GM23338 (cell line): ENCODE measurements around the gene MYH14. TPM values are rescaled to one million over a fixed set of nuclear protein-coding genes. Genes with fewer than 3 reads are reported as not detected.

ENCODE experiments used
- ATAC-seq: fragments of 200-7000 bp; cut with Tn5 transposase; 3 replicates; pipeline ENCODE4 v1.9.1; 2020
- DNase-seq: peaks from one replicate; pipeline ENCODE4 v3.0.0-alpha.2; 2015; ENCODE audit warnings: low spot score
- H2AFZ ChIP-seq: fragments of 200-600 bp; sonication (generic); 2 replicates; pipeline ENCODE4 v1.8.0; 2016; ENCODE audit warnings: antibody characterized with exemption, mild to moderate bottlenecking, moderate library complexity
- H3F3A ChIP-seq: fragments of 200-600 bp; sonication (generic); replicated peaks from 2 replicates; pipeline ENCODE4 v1.8.0; 2017; ENCODE audit warnings: antibody characterized with exemption, mixed run types, low read depth
- H3K27ac ChIP-seq: fragments of 200-600 bp; sonication (generic); 2 replicates; pipeline ENCODE4 v1.6.1; 2016; ENCODE audit warnings: low read depth
- H3K27me3 ChIP-seq: fragments of 200-600 bp; sonication (generic); 2 replicates; pipeline ENCODE4 v1.8.0; 2016; ENCODE audit warnings: mild to moderate bottlenecking, mixed run types, moderate library complexity; ENCODE audit not compliant: insufficient read depth
- H3K36me3 ChIP-seq: fragments of 200-600 bp; sonication (generic); 2 replicates; pipeline ENCODE4 v1.8.0; 2016; ENCODE audit warnings: mild to moderate bottlenecking; ENCODE audit not compliant: insufficient read depth
- H3K4me1 ChIP-seq: fragments of 200-600 bp; sonication (generic); 2 replicates; pipeline ENCODE4 v1.8.0; 2016; ENCODE audit warnings: mild to moderate bottlenecking, moderate library complexity; ENCODE audit not compliant: insufficient read depth
- H3K4me2 ChIP-seq: fragments of 200-600 bp; sonication (generic); 2 replicates; pipeline ENCODE4 v1.7.1; 2017; ENCODE audit warnings: mixed run types
- H3K4me3 ChIP-seq: fragments of 200-600 bp; sonication (generic); 2 replicates; pipeline ENCODE4 v1.6.1; 2016; ENCODE audit warnings: mixed run types
- H3K79me2 ChIP-seq: fragments of 200-600 bp; sonication (generic); replicated peaks from 2 replicates; pipeline ENCODE4 v1.8.0; 2017; ENCODE audit warnings: mild to moderate bottlenecking; ENCODE audit not compliant: insufficient read depth
- H3K9me2 ChIP-seq: fragments of 200-600 bp; sonication (generic); 2 replicates; pipeline ENCODE4 v1.8.0; 2017; ENCODE audit not compliant: insufficient read depth
- H4K20me1 ChIP-seq: fragments of 200-600 bp; sonication (generic); replicated peaks from 2 replicates; pipeline ENCODE4 v1.8.0; 2017; ENCODE audit warnings: mild to moderate bottlenecking; ENCODE audit not compliant: insufficient read depth
- H3K27ac Mint-ChIP-seq: 2 replicates; pipeline ENCODE4 v1.8.0; 2020; ENCODE audit warnings: inconsistent platforms, mild to moderate bottlenecking, moderate library complexity, mixed read lengths
- H3K27me3 Mint-ChIP-seq: 3 replicates; pipeline ENCODE4 v1.8.0; 2022; ENCODE audit warnings: low read depth, mild to moderate bottlenecking, moderate library complexity, mixed read lengths, inconsistent platforms; ENCODE audit not compliant: insufficient read depth, poor library complexity
- H3K36me3 Mint-ChIP-seq: 3 replicates; pipeline ENCODE4 v1.8.0; 2021; ENCODE audit warnings: low read depth, mild to moderate bottlenecking, inconsistent platforms, moderate library complexity, mixed read lengths
- H3K4me1 Mint-ChIP-seq: 3 replicates; pipeline ENCODE4 v1.8.0; 2020; ENCODE audit warnings: mild to moderate bottlenecking, inconsistent platforms, mixed read lengths
- H3K4me3 Mint-ChIP-seq: 3 replicates; pipeline ENCODE4 v1.8.0; 2021; ENCODE audit warnings: moderate library complexity, mild to moderate bottlenecking, inconsistent platforms, mixed read lengths
- H3K9me3 Mint-ChIP-seq: 3 replicates; pipeline ENCODE4 v1.8.0; 2020; ENCODE audit warnings: moderate library complexity, mild to moderate bottlenecking, inconsistent platforms, mixed read lengths
- CREB1 ChIP-seq: fragments of 250-450 bp; sonication (Bioruptor Pico); IDR thresholded peaks from 2 replicates; pipeline ENCODE4 v1.5.0; 2020; ENCODE audit warnings: low read depth, mild to moderate bottlenecking, moderate library complexity
- EZH2 ChIP-seq: fragments of 200-600 bp; sonication (generic); IDR thresholded peaks from one replicate; pipeline ENCODE4 v1.8.0; 2017; ENCODE audit warnings: antibody characterized with exemption, mild to moderate bottlenecking, low read depth; ENCODE audit not compliant: unreplicated experiment
- EZH2phosphoT487 ChIP-seq: fragments of 200-600 bp; sonication (generic); IDR thresholded peaks from one replicate; pipeline ENCODE4 v1.8.1; 2018; ENCODE audit warnings: antibody characterized with exemption; ENCODE audit not compliant: unreplicated experiment
- JUNB ChIP-seq: IDR thresholded peaks from one replicate; pipeline ENCODE4 v1.6.1; 2016; ENCODE audit warnings: antibody characterized with exemption; ENCODE audit not compliant: unreplicated experiment
- POLR2AphosphoS5 ChIP-seq: IDR thresholded peaks from 2 replicates; pipeline ENCODE4 v1.6.1; 2016; ENCODE audit warnings: antibody characterized with exemption, low read depth
- STAT1 ChIP-seq: IDR thresholded peaks from one replicate; pipeline ENCODE4 v1.6.1; 2016; ENCODE audit warnings: antibody characterized with exemption; ENCODE audit not compliant: unreplicated experiment
- ZNF331 ChIP-seq: fragments of 250-450 bp; sonication (Bioruptor Pico); IDR thresholded peaks from 2 replicates; pipeline ENCODE4 v1.5.0; 2020; ENCODE audit warnings: low read depth, mild to moderate bottlenecking, moderate library complexity
- polyA plus RNA-seq: library from polyadenylated mRNA; unstranded; fragments of >200 nt; fragmentation: Nextera tagmentation; extraction: Ambion mirVana; gene quantifications from 2 replicates; pipeline ENCODE4 v1.2.1, GENCODE V29; 2016
- total RNA-seq: library from RNA; depleted of rRNA; stranded (reverse); fragments of >200 nt; shearing (Covaris generic); gene quantifications from 2 replicates; pipeline ENCODE4 v1.2.3, GENCODE V29; 2014
- TF ChIP-seq, protein P1 (sequence below): fragments of 250-450 bp; sonication (Bioruptor Pico); IDR thresholded peaks from 2 replicates; pipeline ENCODE4 v1.5.0; 2020; ENCODE audit warnings: mild to moderate bottlenecking, moderate library complexity
- TF ChIP-seq, protein P2 (sequence below): IDR thresholded peaks from one replicate; pipeline ENCODE4 v1.6.1; 2018; ENCODE audit warnings: antibody characterized with exemption; ENCODE audit not compliant: unreplicated experiment
- TF ChIP-seq, protein P3 (sequence below): IDR thresholded peaks from 2 replicates; pipeline ENCODE4 v1.6.1; 2016; ENCODE audit warnings: antibody characterized with exemption

Gene MYH14
- total and polyA plus RNA-seq, 2 experiments from 2014 or later: 25.5 to 27.5 TPM

DNA sequence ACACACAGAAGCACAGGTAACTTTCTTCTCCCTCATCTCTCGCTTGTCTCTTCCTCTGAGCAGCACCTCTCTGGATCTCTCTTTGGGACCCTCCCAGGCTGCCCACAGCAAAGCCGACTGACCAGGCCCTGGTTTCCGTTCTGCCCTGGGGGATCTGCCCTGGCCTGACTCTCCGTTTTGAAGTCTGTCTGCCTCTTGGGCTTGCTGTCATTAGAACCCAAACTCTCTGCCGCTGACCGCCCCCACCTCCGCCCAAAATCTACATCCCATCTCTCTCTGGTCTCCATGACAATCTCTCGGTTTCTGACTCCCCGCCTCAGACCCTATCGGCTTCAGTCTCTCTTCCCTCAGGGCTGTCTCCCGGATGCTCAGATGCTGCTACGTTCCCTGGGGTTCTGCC is 118.8 kb downstream of the MYH14 start:
- no peak for DNase-seq
- Histone ChIP-seq H3K27ac (no peak overlapping the region), H3K4me1 (peaks cover 17% of the 10 kb centered on the region), H2AFZ (no peak overlapping the region), H3K79me2 (peaks cover 7% of the 10 kb centered on the region; the same call in 1 of the 2 replicates), H4K20me1 (0 out of 2 replicates have a peak, but pooled peaks cover 13% of the 10 kb centered on the region), H3K36me3 (no peaks in the 10 kb centered on the region; the same call in 1 of the 2 replicates), H3K4me3 (no peak overlapping the region), H3F3A (0 out of 2 replicates have a peak, but pooled peaks cover 4% of the 10 kb centered on the region), H3K4me2 (no peak overlapping the region), H3K9me2 (no peaks in the 10 kb centered on the region), H3K27me3 (peaks cover 8% of the 10 kb centered on the region)
- peaks cover 58% of the 10 kb centered on the region for H3K36me3 Mint-ChIP-seq
- no peak overlapping the region for H3K27ac Mint-ChIP-seq
- TF ChIP-seq EZH2phosphoT487 (no peak), ZNF331 (no peak)
- H3K9me3 Mint-ChIP-seq: peaks cover 89% of the 10 kb centered on the region
- H3K27me3 Mint-ChIP-seq: peaks cover 16% of the 10 kb centered on the region
- no peak overlapping the region for H3K4me3 Mint-ChIP-seq
- no peak for ATAC-seq
- no peaks in the 10 kb centered on the region for H3K4me1 Mint-ChIP-seq

DNA sequence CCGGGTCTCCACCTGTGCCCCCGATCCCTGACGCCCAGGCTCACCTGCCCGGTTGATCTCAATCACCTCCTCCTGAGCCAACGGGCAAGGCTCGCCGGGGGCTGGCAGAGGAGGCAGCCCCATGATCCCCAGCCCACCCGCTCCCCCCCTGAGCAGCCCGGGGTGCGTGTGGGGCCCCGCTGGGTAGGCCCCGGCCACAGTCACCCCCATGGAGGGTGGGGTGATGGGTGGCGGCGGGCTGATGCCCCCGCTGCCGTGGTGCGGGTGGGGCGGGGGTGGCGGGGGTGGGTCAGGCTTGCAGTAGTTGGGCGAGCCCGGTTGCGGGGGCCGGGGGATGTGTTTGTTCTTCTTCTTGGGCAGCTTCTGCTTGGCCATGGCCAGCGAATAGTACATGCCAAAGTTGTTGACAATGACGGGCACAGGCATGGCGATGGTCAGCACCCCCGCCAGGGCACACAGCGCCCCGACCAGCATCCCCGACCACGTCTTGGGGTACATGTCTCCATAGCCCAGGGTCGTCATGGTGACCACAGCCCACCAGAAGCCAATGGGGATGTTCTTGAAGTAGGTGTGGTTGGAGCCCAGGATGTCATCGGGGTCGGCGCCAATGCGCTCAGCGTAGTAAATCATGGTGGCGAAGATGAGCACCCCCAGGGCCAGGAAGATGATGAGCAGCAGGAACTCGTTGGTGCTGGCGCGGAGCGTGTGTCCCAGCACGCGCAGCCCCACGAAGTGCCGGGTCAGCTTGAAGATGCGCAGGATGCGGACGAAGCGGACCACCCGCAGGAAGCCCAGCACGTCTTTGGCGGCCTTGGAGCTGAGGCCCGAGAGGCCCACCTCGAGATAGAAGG is 119.7 kb downstream of the MYH14 start:
- Mint-ChIP-seq H3K36me3 (peaks cover 56% of the 10 kb centered on the region), H3K4me1 (no peaks in the 10 kb centered on the region), H3K27me3 (peaks cover 21% of the 10 kb centered on the region), H3K27ac (no peak overlapping the region), H3K9me3 (peaks cover 86% of the 10 kb centered on the region), H3K4me3 (no peak overlapping the region)
- Histone ChIP-seq H3K79me2 (peaks cover 12% of the 10 kb centered on the region), H3K9me2 (no peaks in the 10 kb centered on the region), H3K4me2 (no peak overlapping the region), H3K4me1 (peaks cover 21% of the 10 kb centered on the region), H4K20me1 (peaks cover 17% of the 10 kb centered on the region; the same call in 1 of the 2 replicates), H3F3A (0 out of 2 replicates have a peak, but pooled peaks cover 4% of the 10 kb centered on the region), H3K27me3 (peaks cover 16% of the 10 kb centered on the region), H3K4me3 (no peak overlapping the region), H3K27ac (no peak overlapping the region), H3K36me3 (no peaks in the 10 kb centered on the region; the same call in 1 of the 2 replicates), H2AFZ (no peak overlapping the region)
- DNase-seq (no peak), ATAC-seq (no peak)
- TF ChIP-seq, protein P1, sequence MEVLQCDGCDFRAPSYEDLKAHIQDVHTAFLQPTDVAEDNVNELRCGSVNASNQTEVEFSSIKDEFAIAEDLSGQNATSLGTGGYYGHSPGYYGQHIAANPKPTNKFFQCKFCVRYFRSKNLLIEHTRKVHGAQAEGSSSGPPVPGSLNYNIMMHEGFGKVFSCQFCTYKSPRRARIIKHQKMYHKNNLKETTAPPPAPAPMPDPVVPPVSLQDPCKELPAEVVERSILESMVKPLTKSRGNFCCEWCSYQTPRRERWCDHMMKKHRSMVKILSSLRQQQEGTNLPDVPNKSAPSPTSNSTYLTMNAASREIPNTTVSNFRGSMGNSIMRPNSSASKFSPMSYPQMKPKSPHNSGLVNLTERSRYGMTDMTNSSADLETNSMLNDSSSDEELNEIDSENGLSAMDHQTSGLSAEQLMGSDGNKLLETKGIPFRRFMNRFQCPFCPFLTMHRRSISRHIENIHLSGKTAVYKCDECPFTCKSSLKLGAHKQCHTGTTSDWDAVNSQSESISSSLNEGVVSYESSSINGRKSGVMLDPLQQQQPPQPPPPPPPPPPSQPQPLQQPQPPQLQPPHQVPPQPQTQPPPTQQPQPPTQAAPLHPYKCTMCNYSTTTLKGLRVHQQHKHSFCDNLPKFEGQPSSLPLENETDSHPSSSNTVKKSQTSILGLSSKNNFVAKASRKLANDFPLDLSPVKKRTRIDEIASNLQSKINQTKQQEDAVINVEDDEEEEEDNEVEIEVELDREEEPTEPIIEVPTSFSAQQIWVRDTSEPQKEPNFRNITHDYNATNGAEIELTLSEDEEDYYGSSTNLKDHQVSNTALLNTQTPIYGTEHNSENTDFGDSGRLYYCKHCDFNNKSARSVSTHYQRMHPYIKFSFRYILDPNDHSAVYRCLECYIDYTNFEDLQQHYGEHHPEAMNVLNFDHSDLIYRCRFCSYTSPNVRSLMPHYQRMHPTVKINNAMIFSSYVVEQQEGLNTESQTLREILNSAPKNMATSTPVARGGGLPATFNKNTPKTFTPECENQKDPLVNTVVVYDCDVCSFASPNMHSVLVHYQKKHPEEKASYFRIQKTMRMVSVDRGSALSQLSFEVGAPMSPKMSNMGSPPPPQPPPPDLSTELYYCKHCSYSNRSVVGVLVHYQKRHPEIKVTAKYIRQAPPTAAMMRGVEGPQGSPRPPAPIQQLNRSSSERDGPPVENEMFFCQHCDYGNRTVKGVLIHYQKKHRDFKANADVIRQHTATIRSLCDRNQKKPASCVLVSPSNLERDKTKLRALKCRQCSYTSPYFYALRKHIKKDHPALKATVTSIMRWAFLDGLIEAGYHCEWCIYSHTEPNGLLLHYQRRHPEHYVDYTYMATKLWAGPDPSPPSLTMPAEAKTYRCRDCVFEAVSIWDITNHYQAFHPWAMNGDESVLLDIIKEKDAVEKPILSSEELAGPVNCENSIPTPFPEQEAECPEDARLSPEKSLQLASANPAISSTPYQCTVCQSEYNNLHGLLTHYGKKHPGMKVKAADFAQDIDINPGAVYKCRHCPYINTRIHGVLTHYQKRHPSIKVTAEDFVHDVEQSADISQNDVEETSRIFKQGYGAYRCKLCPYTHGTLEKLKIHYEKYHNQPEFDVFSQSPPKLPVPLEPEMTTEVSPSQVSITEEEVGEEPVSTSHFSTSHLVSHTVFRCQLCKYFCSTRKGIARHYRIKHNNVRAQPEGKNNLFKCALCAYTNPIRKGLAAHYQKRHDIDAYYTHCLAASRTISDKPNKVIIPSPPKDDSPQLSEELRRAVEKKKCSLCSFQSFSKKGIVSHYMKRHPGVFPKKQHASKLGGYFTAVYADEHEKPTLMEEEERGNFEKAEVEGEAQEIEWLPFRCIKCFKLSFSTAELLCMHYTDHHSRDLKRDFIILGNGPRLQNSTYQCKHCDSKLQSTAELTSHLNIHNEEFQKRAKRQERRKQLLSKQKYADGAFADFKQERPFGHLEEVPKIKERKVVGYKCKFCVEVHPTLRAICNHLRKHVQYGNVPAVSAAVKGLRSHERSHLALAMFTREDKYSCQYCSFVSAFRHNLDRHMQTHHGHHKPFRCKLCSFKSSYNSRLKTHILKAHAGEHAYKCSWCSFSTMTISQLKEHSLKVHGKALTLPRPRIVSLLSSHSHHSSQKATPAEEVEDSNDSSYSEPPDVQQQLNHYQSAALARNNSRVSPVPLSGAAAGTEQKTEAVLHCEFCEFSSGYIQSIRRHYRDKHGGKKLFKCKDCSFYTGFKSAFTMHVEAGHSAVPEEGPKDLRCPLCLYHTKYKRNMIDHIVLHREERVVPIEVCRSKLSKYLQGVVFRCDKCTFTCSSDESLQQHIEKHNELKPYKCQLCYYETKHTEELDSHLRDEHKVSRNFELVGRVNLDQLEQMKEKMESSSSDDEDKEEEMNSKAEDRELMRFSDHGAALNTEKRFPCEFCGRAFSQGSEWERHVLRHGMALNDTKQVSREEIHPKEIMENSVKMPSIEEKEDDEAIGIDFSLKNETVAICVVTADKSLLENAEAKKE (CRISPR knock-in tag): no peak
- TF ChIP-seq, protein P2, sequence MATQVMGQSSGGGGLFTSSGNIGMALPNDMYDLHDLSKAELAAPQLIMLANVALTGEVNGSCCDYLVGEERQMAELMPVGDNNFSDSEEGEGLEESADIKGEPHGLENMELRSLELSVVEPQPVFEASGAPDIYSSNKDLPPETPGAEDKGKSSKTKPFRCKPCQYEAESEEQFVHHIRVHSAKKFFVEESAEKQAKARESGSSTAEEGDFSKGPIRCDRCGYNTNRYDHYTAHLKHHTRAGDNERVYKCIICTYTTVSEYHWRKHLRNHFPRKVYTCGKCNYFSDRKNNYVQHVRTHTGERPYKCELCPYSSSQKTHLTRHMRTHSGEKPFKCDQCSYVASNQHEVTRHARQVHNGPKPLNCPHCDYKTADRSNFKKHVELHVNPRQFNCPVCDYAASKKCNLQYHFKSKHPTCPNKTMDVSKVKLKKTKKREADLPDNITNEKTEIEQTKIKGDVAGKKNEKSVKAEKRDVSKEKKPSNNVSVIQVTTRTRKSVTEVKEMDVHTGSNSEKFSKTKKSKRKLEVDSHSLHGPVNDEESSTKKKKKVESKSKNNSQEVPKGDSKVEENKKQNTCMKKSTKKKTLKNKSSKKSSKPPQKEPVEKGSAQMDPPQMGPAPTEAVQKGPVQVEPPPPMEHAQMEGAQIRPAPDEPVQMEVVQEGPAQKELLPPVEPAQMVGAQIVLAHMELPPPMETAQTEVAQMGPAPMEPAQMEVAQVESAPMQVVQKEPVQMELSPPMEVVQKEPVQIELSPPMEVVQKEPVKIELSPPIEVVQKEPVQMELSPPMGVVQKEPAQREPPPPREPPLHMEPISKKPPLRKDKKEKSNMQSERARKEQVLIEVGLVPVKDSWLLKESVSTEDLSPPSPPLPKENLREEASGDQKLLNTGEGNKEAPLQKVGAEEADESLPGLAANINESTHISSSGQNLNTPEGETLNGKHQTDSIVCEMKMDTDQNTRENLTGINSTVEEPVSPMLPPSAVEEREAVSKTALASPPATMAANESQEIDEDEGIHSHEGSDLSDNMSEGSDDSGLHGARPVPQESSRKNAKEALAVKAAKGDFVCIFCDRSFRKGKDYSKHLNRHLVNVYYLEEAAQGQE: no peak
- TF ChIP-seq JUNB (no peak), EZH2 (no peak), POLR2AphosphoS5 (no peak), ZNF331 (no peak), CREB1 (CRISPR knock-in tag) (no peak), STAT1 (no peak)
- TF ChIP-seq, protein P3, sequence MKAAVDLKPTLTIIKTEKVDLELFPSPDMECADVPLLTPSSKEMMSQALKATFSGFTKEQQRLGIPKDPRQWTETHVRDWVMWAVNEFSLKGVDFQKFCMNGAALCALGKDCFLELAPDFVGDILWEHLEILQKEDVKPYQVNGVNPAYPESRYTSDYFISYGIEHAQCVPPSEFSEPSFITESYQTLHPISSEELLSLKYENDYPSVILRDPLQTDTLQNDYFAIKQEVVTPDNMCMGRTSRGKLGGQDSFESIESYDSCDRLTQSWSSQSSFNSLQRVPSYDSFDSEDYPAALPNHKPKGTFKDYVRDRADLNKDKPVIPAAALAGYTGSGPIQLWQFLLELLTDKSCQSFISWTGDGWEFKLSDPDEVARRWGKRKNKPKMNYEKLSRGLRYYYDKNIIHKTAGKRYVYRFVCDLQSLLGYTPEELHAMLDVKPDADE: no peak
